ENCODE measurements around the gene CDH8. TPM values are rescaled to one million over a fixed set of nuclear protein-coding genes. Genes with fewer than 3 reads are reported as not detected.

Gene CDH8
- total RNA-seq, 1 donor from 2014 or later: not detected

- DNase-seq (ENCODE audit: low read depth, low spot score): no peak
Measured at GRCh38 chr16:61654962-61655361, 381.3 kb downstream of the CDH8 start.

GRCh38 chr16:61653544-61653943 is 382.7 kb downstream of the CDH8 start:
- no peak for DNase-seq (ENCODE audit: low read depth, low spot score)

GRCh38 chr16:61645561-61645960 is 390.7 kb downstream of the CDH8 start:
- no peak for DNase-seq (ENCODE audit: low read depth, low spot score)

- DNase-seq (ENCODE audit: low read depth, low spot score): no peak
Measured at GRCh38 chr16:61644736-61645135, 391.5 kb downstream of the CDH8 start.

- DNase-seq (ENCODE audit: low read depth, low spot score): no peak
Measured at GRCh38 chr16:61617219-61617783, 418.9 kb downstream of the CDH8 start.

- DNase-seq (ENCODE audit: low read depth, low spot score): no peak
Measured at GRCh38 chr16:61616088-61616487, 420.1 kb downstream of the CDH8 start.

- no peak for DNase-seq (ENCODE audit: low read depth, low spot score)
Measured at GRCh38 chr16:61611847-61612491, 424.3 kb downstream of the CDH8 start.

- no peak for DNase-seq (ENCODE audit: low read depth, low spot score)
Measured at GRCh38 chr16:61606581-61606980, 429.7 kb downstream of the CDH8 start.

Measured in pulmonary artery endothelial cell (primary cell).